Breast epithelium (tissue), 4 donors: ENCODE data around the gene TTC7B. TPM values are rescaled to one million over a fixed set of nuclear protein-coding genes. Genes with fewer than 3 reads are reported as not detected.

ENCODE experiments used
- DNase-seq, 2 donors: peaks; one replicate each; pipeline ENCODE4 v3.0.0-alpha.2; 2019; ENCODE audit warnings: low spot score in 2 of 2
- H3K27ac ChIP-seq, 2 donors: fragments of 200-600 bp; sonication (generic) in 1 of 2; one replicate each; pipeline ENCODE4 v1.5.1; 2016 to 2019; ENCODE audit warnings: mild to moderate bottlenecking in 1 of 2
- H3K27me3 ChIP-seq, 2 donors: fragments of 200-600 bp; sonication (generic) in 1 of 2; one replicate each; pipeline versions ENCODE4 v1.5.1 to v1.6.0; 2017 to 2019; ENCODE audit warnings: control low read depth in 1 of 2, mild to moderate bottlenecking in 1 of 2
- H3K36me3 ChIP-seq: fragments of 200-600 bp; one replicate; pipeline ENCODE4 v1.5.1; 2019
- H3K4me1 ChIP-seq, 2 donors: fragments of 200-600 bp; sonication (generic); one replicate each; pipeline ENCODE4 v1.5.1; 2016 to 2019; ENCODE audit warnings: control low read depth in 1 of 2
- H3K4me3 ChIP-seq, 3 donors: fragments of 200-600 bp; sonication (generic); 1 replicate in 2 of 3; 2 replicates in 1 of 3; pipeline ENCODE4 v1.5.1; 2016 to 2019; ENCODE audit warnings: mild to moderate bottlenecking in 3 of 3, moderate library complexity in 2 of 3
- H3K9me3 ChIP-seq, 2 donors: fragments of 200-600 bp; sonication (generic) in 1 of 2; one replicate each; pipeline ENCODE4 v1.5.1; 2016 to 2019; ENCODE audit warnings: control low read depth in 1 of 2
- CTCF ChIP-seq, 3 donors: fragments of 450-650 bp; IDR thresholded peaks; one replicate each; pipeline ENCODE4 v1.5.1; 2016 to 2017; ENCODE audit warnings: antibody characterized with exemption in 3 of 3, mild to moderate bottlenecking in 3 of 3, moderate library complexity in 3 of 3
- POLR2A ChIP-seq: fragments of 450-650 bp; IDR thresholded peaks from one replicate; pipeline ENCODE4 v1.6.1; 2016; ENCODE audit warnings: antibody characterized with exemption, mild to moderate bottlenecking, moderate library complexity
- POLR2AphosphoS5 ChIP-seq, 3 donors: sonication (generic); formaldehyde crosslinking; IDR thresholded peaks; one replicate each; pipeline ENCODE4 v1.6.1; 2017; ENCODE audit warnings: antibody characterized with exemption in 3 of 3
- intact Hi-C: fragments of 100-400 bp; cut with DNase I; formaldehyde crosslinking; loops from one replicate; pipeline ENCODE4 v1.15.1; 2023; ENCODE audit warnings: low total_unique reads
- total RNA-seq, 3 donors: library from RNA; depleted of rRNA; stranded (reverse); fragments of >200 nt; gene quantifications; one replicate each; pipeline ENCODE4 v1.1.0, GENCODE V29; 2016

TTC7B gene
- total RNA-seq, 3 donors from 2014 or later = 14.0 to 29.1 (median 22.0) TPM

GRCh38 chr14:90697132-90697531 lies 119.1 kb downstream of the TTC7B start:
- DNase-seq = no peak
- Histone ChIP-seq H3K27ac (peak overlapping the region; percentile 4 to 74), H3K9me3 (no peaks in the 10 kb centered on the region), H3K27me3 (no peaks in the 10 kb centered on the region), H3K4me3 (no peak overlapping the region), H3K4me1 (no peaks in the 10 kb centered on the region), H3K36me3 (no peaks in the 10 kb centered on the region)
- TF ChIP-seq CTCF (IDR thresholded peaks at IDR 0.05) (no peak), POLR2AphosphoS5 (IDR thresholded peaks at IDR 0.05) (no peak), POLR2A (no peak)
- intact Hi-C loops = loop anchor here (5.0 kb wide), 1 partner anchor 460 kb away; no protein-coding TSS in a partner anchor

GRCh38 chr14:90696720-90697119 lies 119.5 kb downstream of the TTC7B start:
- no peak for DNase-seq
- intact Hi-C loops = loop anchor here (5.0 kb wide), 1 partner anchor 459 kb away; no protein-coding TSS in a partner anchor
- Histone ChIP-seq H3K4me3 (no peak overlapping the region), H3K9me3 (no peaks in the 10 kb centered on the region), H3K27me3 (no peaks in the 10 kb centered on the region), H3K4me1 (no peaks in the 10 kb centered on the region), H3K36me3 (no peaks in the 10 kb centered on the region), H3K27ac (peak overlapping the region; percentile 4 to 74)
- no peak for TF ChIP-seq CTCF (IDR thresholded peaks at IDR 0.05)

- no peaks in the 10 kb centered on the region for H3K27me3 ChIP-seq
- intact Hi-C loops = loop anchor here (5.0 kb wide), 1 partner anchor 459 kb away; no protein-coding TSS in a partner anchor
- H3K27ac ChIP-seq = no peak overlapping the region
- H3K4me3 ChIP-seq = no peak overlapping the region
- H3K9me3 ChIP-seq = no peaks in the 10 kb centered on the region
- H3K4me1 ChIP-seq = no peaks in the 10 kb centered on the region
- DNase-seq = no peak
- H3K36me3 ChIP-seq = no peaks in the 10 kb centered on the region
- TF ChIP-seq POLR2A (no peak), POLR2AphosphoS5 (IDR thresholded peaks at IDR 0.05) (no peak), CTCF (IDR thresholded peaks at IDR 0.05) (no peak)
These were observed 120.1 kb downstream of the TTC7B start for GRCh38 chr14:90695997-90696660.

- Histone ChIP-seq H3K9me3 (no peaks in the 10 kb centered on the region), H3K36me3 (no peaks in the 10 kb centered on the region), H3K4me1 (no peaks in the 10 kb centered on the region), H3K27me3 (no peaks in the 10 kb centered on the region), H3K4me3 (no peak overlapping the region), H3K27ac (no peak overlapping the region)
- DNase-seq = no peak
- intact Hi-C loops = no loop called here
- no peak for TF ChIP-seq POLR2AphosphoS5 (IDR thresholded peaks at IDR 0.05)
- no peak for TF ChIP-seq CTCF (IDR thresholded peaks at IDR 0.05)
- no peak for TF ChIP-seq POLR2A
These were observed 122.8 kb downstream of the TTC7B start for GRCh38 chr14:90693413-90693812.

GRCh38 chr14:90692826-90693225 lies 123.4 kb downstream of the TTC7B start:
- intact Hi-C loops = no loop called here
- H3K27me3 ChIP-seq = no peaks in the 10 kb centered on the region
- no peak for DNase-seq
- no peaks in the 10 kb centered on the region for H3K36me3 ChIP-seq
- no peaks in the 10 kb centered on the region for H3K9me3 ChIP-seq
- TF ChIP-seq CTCF (IDR thresholded peaks at IDR 0.05) = no peak
- H3K4me3 ChIP-seq = no peak overlapping the region
- no peak overlapping the region for H3K27ac ChIP-seq
- H3K4me1 ChIP-seq = no peaks in the 10 kb centered on the region
